OCI-LY1 (cell line): ENCODE results near the gene BHLHE41.

Experiments used
- CTCF ChIP-seq: fragments of 200-600 bp; sonication (generic), shearing (Covaris generic); IDR thresholded peaks from 2 replicates; pipeline ENCODE4 v1.5.1; 2017; ENCODE audit warnings: mild to moderate bottlenecking, antibody characterized with exemption, low read length, moderate library complexity, mixed read lengths
- EZH2 ChIP-seq: fragments of 200-600 bp; sonication (generic), shearing (Covaris generic); IDR thresholded peaks from 2 replicates; pipeline ENCODE4 v1.8.0; 2017; ENCODE audit warnings: borderline replicate concordance, mixed run types, mild to moderate bottlenecking, antibody characterized with exemption, low read length, moderate library complexity, mixed read lengths

- TF ChIP-seq CTCF (no peak), EZH2 (no peak)
Observed at GRCh38 chr12:26091822-26092221, 33.0 kb downstream of the BHLHE41 start.
